Caco-2 (cell line): ENCODE data around the gene PKP3. TPM values are rescaled to one million over a fixed set of nuclear protein-coding genes. Genes with fewer than 3 reads are reported as not detected.
A peak's percentile ranks its signal among the peaks of the same experiment; 100 is the strongest.

Experiments used
- Bru-seq: library from RNA; stranded (reverse); fragments of 400-500 nt; gene quantifications from one replicate; lab custom pipeline; 2021; lab: Mats Ljungman, UMichigan
- BruChase-seq, 2 experiments: library from RNA; stranded (reverse); fragments of 400-500 nt; gene quantifications; one replicate each; lab custom pipeline; 2021; lab: Mats Ljungman, UMichigan
- BruUV-seq: library from RNA; stranded (reverse); fragments of 400-500 nt; replicated peaks from 2 replicates; lab custom pipeline; 2021; lab: Mats Ljungman, UMichigan
- CTCF ChIA-PET: fragments of 300-600 bp; sonication (Branson Sonifier 250); formaldehyde crosslinking; loops from one replicate; lab custom pipeline; 2022; ENCODE audit warnings: antibody characterized with exemption; lab: Charles Lee
- POLR2A ChIA-PET: fragments of 300-600 bp; sonication (Branson Sonifier 250); formaldehyde crosslinking; loops from one replicate; lab custom pipeline; 2022; ENCODE audit warnings: antibody characterized with exemption; lab: Charles Lee
- DNase-seq, 2 experiments: peaks; one replicate each; pipeline versions ENCODE4 v3.0.0 to v3.0.0-alpha.2; 2020 to 2022
- H3K27me3 ChIP-seq: replicated peaks from 2 replicates; pipeline ENCODE4 v1.6.0; 2011; ENCODE audit warnings: low read length; ENCODE audit not compliant: control insufficient read depth, insufficient read depth
- H3K36me3 ChIP-seq: 2 replicates; pipeline ENCODE4 v1.5.1; 2011; ENCODE audit warnings: low read length; ENCODE audit not compliant: control insufficient read depth, insufficient read depth
- H3K4me1 ChIP-seq: fragments of 250-450 bp; sonication (Bioruptor Pico); 2 replicates; pipeline ENCODE4 v1.5.1; 2020; ENCODE audit warnings: mild to moderate bottlenecking
- H3K4me3 ChIP-seq: 2 replicates; pipeline ENCODE4 v1.5.1; 2011; ENCODE audit warnings: low read depth, mild to moderate bottlenecking, control low read depth, low read length
- H3K9me3 ChIP-seq: fragments of 250-450 bp; sonication (Bioruptor Pico); 2 replicates; pipeline ENCODE4 v1.5.1; 2020; ENCODE audit warnings: mild to moderate bottlenecking, moderate library complexity
- H3K27ac Mint-ChIP-seq: one replicate; pipeline ENCODE4 v1.8.0; 2022; ENCODE audit warnings: mixed read lengths; ENCODE audit not compliant: unreplicated experiment
- H3K27me3 Mint-ChIP-seq: one replicate; pipeline ENCODE4 v1.8.0; 2022; ENCODE audit warnings: mixed read lengths; ENCODE audit not compliant: insufficient read depth, unreplicated experiment
- H3K36me3 Mint-ChIP-seq: one replicate; pipeline ENCODE4 v1.8.0; 2022; ENCODE audit warnings: mild to moderate bottlenecking, mixed read lengths; ENCODE audit not compliant: insufficient read depth, unreplicated experiment
- H3K4me1 Mint-ChIP-seq: one replicate; pipeline ENCODE4 v1.8.0; 2022; ENCODE audit warnings: low read depth, mixed read lengths; ENCODE audit not compliant: unreplicated experiment
- H3K4me3 Mint-ChIP-seq: one replicate; pipeline ENCODE4 v1.8.0; 2022; ENCODE audit warnings: mild to moderate bottlenecking, moderate library complexity, mixed read lengths; ENCODE audit not compliant: unreplicated experiment
- H3K9me3 Mint-ChIP-seq: one replicate; pipeline ENCODE4 v1.8.0; 2022; ENCODE audit warnings: mixed read lengths; ENCODE audit not compliant: unreplicated experiment
- intact Hi-C: fragments of 100-400 bp; cut with micrococcal nuclease; formaldehyde crosslinking; loops from one replicate; pipeline ENCODE4 v1.10.0; 2022; ENCODE audit not compliant: unreplicated experiment
- long read RNA-seq: library from polyadenylated mRNA; stranded (forward); transcript quantifications from one replicate; pipeline ENCODE4 v2.0.0, GENCODE V29; 2022
- total RNA-seq: library from RNA; stranded (reverse); gene quantifications from 2 replicates; pipeline ENCODE4 v1.2.3, GENCODE V29; 2022
- TF ChIP-seq, protein P1 (sequence below), 2 experiments: fragments of 200-600 bp in 1 of 2; IDR thresholded peaks; 1 replicate in 1 of 2; 2 replicates in 1 of 2; pipeline versions ENCODE4 v1.5.1 to v1.8.0; 2011 to 2022; ENCODE audit warnings: antibody characterized with exemption in 1 of 2, control low read depth in 1 of 2, inconsistent platforms in 1 of 2, low read depth in 1 of 2, low read length in 1 of 2, mild to moderate bottlenecking in 1 of 2, moderate library complexity in 1 of 2; ENCODE audit not compliant: insufficient read depth in 1 of 2, severe bottlenecking in 1 of 2, unreplicated experiment in 1 of 2

The PKP3 gene, protein sequence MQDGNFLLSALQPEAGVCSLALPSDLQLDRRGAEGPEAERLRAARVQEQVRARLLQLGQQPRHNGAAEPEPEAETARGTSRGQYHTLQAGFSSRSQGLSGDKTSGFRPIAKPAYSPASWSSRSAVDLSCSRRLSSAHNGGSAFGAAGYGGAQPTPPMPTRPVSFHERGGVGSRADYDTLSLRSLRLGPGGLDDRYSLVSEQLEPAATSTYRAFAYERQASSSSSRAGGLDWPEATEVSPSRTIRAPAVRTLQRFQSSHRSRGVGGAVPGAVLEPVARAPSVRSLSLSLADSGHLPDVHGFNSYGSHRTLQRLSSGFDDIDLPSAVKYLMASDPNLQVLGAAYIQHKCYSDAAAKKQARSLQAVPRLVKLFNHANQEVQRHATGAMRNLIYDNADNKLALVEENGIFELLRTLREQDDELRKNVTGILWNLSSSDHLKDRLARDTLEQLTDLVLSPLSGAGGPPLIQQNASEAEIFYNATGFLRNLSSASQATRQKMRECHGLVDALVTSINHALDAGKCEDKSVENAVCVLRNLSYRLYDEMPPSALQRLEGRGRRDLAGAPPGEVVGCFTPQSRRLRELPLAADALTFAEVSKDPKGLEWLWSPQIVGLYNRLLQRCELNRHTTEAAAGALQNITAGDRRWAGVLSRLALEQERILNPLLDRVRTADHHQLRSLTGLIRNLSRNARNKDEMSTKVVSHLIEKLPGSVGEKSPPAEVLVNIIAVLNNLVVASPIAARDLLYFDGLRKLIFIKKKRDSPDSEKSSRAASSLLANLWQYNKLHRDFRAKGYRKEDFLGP
- total RNA-seq (143 and 149 TPM in 2 replicates), Bru-seq, nascent RNA (percentile 57 among the genes with signal in this experiment), BruChase-seq, experiment 1, labeled RNA remaining after a 2-hour chase (percentile 73 among the genes with signal in this experiment), BruChase-seq, experiment 2, labeled RNA remaining after a 6-hour chase (percentile 86 among the genes with signal in this experiment)
- long read RNA-seq, transcript PKP3-201 (13 exons, 2,809 nt) = major isoform, 125 of 178 reads
- long read RNA-seq, partial matches to known transcripts = 22 of 178 reads
- long read RNA-seq, other reads (novel, unspliced or antisense) = 31 of 178 reads

DNA sequence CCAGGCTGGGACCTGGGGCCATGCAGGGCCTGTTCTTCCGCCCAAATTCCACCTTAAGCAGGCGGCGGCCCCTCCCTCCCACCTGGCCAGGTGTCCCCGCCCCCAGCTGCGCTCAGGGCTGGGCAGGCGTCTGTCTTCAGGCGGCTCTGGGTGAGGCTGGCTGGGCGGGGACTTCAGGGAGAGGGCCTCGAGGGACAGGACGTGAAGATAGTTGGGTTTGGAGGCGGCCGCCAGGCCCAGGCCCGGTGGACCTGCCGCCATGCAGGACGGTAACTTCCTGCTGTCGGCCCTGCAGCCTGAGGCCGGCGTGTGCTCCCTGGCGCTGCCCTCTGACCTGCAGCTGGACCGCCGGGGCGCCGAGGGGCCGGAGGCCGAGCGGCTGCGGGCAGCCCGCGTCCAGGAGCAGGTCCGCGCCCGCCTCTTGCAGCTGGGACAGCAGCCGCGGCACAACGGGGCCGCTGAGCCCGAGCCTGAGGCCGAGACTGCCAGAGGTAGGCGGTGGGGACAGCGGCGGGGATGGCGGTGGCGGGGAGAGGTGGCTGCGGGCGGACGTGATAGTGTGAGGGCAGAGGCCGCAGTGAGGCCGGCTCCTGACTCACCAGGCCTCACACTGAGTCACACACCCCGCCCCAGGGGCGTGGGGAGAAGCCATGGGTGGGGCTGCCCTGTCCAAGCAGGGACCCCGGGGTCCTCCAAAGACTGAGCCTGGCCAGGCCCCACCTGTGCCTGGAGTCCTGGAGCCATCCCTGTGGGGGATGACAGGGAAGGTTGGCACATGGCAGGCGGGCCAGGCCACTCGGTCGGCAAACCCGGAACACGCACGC lies at the start of gene PKP3:
Gene PKP3, plus strand, starts transcription at position 176 of the 824 bp plus-strand sequence. Its CDS starts 84 bp downstream, at position 260.
- CTCF ChIA-PET = interaction anchor here (0.9 to 2.1 kb wide), 2 partner anchors 26 to 55 kb away, joined by 8 to 10 read pairs; no protein-coding TSS in a partner anchor
- BruUV-seq = TSS peak; percentile 83
- peaks cover 25% of the 10 kb centered on the region for H3K36me3 Mint-ChIP-seq
- H3K4me1 Mint-ChIP-seq = peaks cover 8% of the 10 kb centered on the region
- Histone ChIP-seq H3K36me3 (peaks cover 2% of the 10 kb centered on the region; the same call in 1 of the 2 replicates), H3K9me3 (no peaks in the 10 kb centered on the region), H3K4me1 (peaks cover 28% of the 10 kb centered on the region), H3K27me3 (no peaks in the 10 kb centered on the region), H3K4me3 (peak within 1 kb of the TSS; percentile 95)
- peak within 1 kb of the TSS; percentile 82 for H3K27ac Mint-ChIP-seq
- peak; percentile 97 for DNase-seq
- H3K4me3 Mint-ChIP-seq = peak within 1 kb of the TSS; percentile 86
- POLR2A ChIA-PET = interaction anchor here (0.5 to 1.6 kb wide), 7 partner anchors 13 to 295 kb away, joined by 3 to 10 read pairs (median 5); partner anchors contain the start of genes BET1L and RIC8A
- intact Hi-C loops = loop anchor here (10.0 kb wide), 1 partner anchor 51 kb away; the partner anchor contains the start of gene ANO9
- H3K27me3 Mint-ChIP-seq = no peaks in the 10 kb centered on the region
- H3K9me3 Mint-ChIP-seq = no peaks in the 10 kb centered on the region
- TF ChIP-seq, protein P1, sequence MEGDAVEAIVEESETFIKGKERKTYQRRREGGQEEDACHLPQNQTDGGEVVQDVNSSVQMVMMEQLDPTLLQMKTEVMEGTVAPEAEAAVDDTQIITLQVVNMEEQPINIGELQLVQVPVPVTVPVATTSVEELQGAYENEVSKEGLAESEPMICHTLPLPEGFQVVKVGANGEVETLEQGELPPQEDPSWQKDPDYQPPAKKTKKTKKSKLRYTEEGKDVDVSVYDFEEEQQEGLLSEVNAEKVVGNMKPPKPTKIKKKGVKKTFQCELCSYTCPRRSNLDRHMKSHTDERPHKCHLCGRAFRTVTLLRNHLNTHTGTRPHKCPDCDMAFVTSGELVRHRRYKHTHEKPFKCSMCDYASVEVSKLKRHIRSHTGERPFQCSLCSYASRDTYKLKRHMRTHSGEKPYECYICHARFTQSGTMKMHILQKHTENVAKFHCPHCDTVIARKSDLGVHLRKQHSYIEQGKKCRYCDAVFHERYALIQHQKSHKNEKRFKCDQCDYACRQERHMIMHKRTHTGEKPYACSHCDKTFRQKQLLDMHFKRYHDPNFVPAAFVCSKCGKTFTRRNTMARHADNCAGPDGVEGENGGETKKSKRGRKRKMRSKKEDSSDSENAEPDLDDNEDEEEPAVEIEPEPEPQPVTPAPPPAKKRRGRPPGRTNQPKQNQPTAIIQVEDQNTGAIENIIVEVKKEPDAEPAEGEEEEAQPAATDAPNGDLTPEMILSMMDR (IDR thresholded peaks at IDR 0.05; ENCODE audit: insufficient read depth in 1 of 2, low read depth in 1 of 2, low read length in 1 of 2, severe bottlenecking in 1 of 2, unreplicated experiment in 1 of 2) = no peak

DNA sequence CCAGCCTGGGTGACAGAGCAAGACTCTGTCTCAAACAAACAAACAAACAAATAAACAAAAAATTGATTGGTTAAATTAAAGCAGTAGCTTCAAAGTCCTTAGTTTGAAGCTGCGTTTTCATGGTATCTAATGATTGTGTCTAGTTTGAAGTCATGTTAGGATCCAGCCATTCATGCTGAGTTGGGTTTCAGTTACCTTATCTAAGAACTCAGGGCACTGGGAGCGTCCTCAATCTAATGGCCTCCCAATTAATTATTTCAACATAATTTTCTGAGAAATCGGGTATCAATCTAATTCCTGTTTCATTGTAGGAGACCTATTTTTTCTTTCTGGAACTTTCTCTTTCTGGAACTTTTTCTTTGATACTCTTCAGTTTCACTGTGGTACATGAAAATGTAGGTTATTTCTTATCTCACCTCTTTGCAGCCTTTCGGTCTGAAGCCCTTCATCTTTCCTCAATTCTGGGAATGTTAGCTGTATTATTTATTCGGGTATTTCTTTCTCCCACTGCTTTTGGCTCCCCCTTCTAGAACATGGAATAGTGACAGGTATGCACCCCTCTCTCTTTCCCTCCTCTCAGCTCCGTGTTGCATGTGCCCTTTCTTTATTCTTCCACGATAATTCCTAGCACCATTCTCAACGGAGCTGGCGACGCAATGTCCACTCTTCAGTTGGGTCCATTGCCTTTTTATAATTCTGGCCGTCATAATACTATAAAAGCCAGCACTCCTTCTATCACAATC lies 49.0 kb upstream of the PKP3 start:
- Mint-ChIP-seq H3K27ac (no peak overlapping the region), H3K9me3 (no peaks in the 10 kb centered on the region), H3K36me3 (no peaks in the 10 kb centered on the region), H3K4me3 (no peak overlapping the region), H3K4me1 (peaks cover 10% of the 10 kb centered on the region), H3K27me3 (peaks cover 3% of the 10 kb centered on the region)
- H3K4me3 ChIP-seq = no peak overlapping the region
- intact Hi-C loops = no loop called here
- no peaks in the 10 kb centered on the region for H3K9me3 ChIP-seq
- no TSS peak for BruUV-seq
- DNase-seq = no peak
- TF ChIP-seq, protein P1 (IDR thresholded peaks at IDR 0.05; ENCODE audit: insufficient read depth in 1 of 2, low read depth in 1 of 2, low read length in 1 of 2, severe bottlenecking in 1 of 2, unreplicated experiment in 1 of 2) = no peak
- POLR2A ChIA-PET = no interaction called here
- no peaks in the 10 kb centered on the region for H3K27me3 ChIP-seq
- H3K36me3 ChIP-seq = no peaks in the 10 kb centered on the region
- H3K4me1 ChIP-seq = no peaks in the 10 kb centered on the region
- CTCF ChIA-PET = no interaction called here
